Neuron (in vitro differentiated cells): ENCODE data around the gene PLXND1.
"Not testable (repeated sequence)": the region's sequence is repeated elsewhere in the genome, so short reads cannot be mapped to it uniquely, and the experiment has no call there.

Source experiments
- H2AFZ ChIP-seq: one replicate; pipeline ENCODE4 v1.6.1; 2013; ENCODE audit warnings: low read depth, mild to moderate bottlenecking, inconsistent platforms, low read length, moderate library complexity
- H3K27me3 ChIP-seq: one replicate; pipeline ENCODE4 v1.6.1; 2013; ENCODE audit warnings: low read length; ENCODE audit not compliant: insufficient read depth
- H3K36me3 ChIP-seq: one replicate; pipeline ENCODE4 v1.6.1; 2013; ENCODE audit warnings: low read length; ENCODE audit not compliant: insufficient read depth
- H3K4me1 ChIP-seq: one replicate; pipeline ENCODE4 v1.6.1; 2013; ENCODE audit warnings: low read length; ENCODE audit not compliant: insufficient read depth
- H3K4me3 ChIP-seq: 2 replicates; pipeline ENCODE4 v1.5.1; 2013; ENCODE audit warnings: mild to moderate bottlenecking, low read length, moderate library complexity
- H3K9me3 ChIP-seq: one replicate; pipeline ENCODE4 v1.6.1; 2013; ENCODE audit warnings: low read length

Gene PLXND1

GRCh38 chr3:129554356-129555152, 51.9 kb downstream of the PLXND1 start:
- peaks cover 10% of the 10 kb centered on the region for H3K4me1 ChIP-seq
- no peak overlapping the region for H2AFZ ChIP-seq
- no peak overlapping the region for H3K4me3 ChIP-seq
- no peaks in the 10 kb centered on the region for H3K9me3 ChIP-seq
- no peaks in the 10 kb centered on the region for H3K36me3 ChIP-seq
- no peaks in the 10 kb centered on the region for H3K27me3 ChIP-seq

GRCh38 chr3:129553719-129554118, 52.8 kb downstream of the PLXND1 start:
- H3K27me3 ChIP-seq = no peaks in the 10 kb centered on the region
- H3K9me3 ChIP-seq = no peaks in the 10 kb centered on the region
- H3K4me3 ChIP-seq = no peak overlapping the region
- H3K4me1 ChIP-seq = peaks cover 10% of the 10 kb centered on the region
- H2AFZ ChIP-seq = no peak overlapping the region
- H3K36me3 ChIP-seq = no peaks in the 10 kb centered on the region

- Histone ChIP-seq H3K4me1 (peaks cover 14% of the 10 kb centered on the region), H3K4me3 (no peak overlapping the region)
Measured at GRCh38 chr3:129553171-129553570, 53.3 kb downstream of the PLXND1 start.

GRCh38 chr3:129552287-129553050, 54.0 kb downstream of the PLXND1 start:
- no peaks in the 10 kb centered on the region for H3K9me3 ChIP-seq
- H3K4me3 ChIP-seq = no peak overlapping the region
- H3K27me3 ChIP-seq = no peaks in the 10 kb centered on the region
- no peak overlapping the region for H2AFZ ChIP-seq
- no peaks in the 10 kb centered on the region for H3K36me3 ChIP-seq
- H3K4me1 ChIP-seq = peaks cover 12% of the 10 kb centered on the region

More at GRCh38 chr3:129553171-129553570, 53.3 kb downstream of the PLXND1 start:
- Histone ChIP-seq H3K27me3 (no peaks in the 10 kb centered on the region), H3K9me3 (no peaks in the 10 kb centered on the region), H2AFZ (no peak overlapping the region), H3K36me3 (no peaks in the 10 kb centered on the region)

GRCh38 chr3:129549805-129550204, 56.7 kb downstream of the PLXND1 start:
- Histone ChIP-seq H2AFZ (no peak overlapping the region), H3K36me3 (no peaks in the 10 kb centered on the region), H3K9me3 (no peaks in the 10 kb centered on the region), H3K4me1 (peaks cover 4% of the 10 kb centered on the region), H3K4me3 (no peak overlapping the region), H3K27me3 (no peaks in the 10 kb centered on the region)

- Histone ChIP-seq H3K4me1 (peaks cover 4% of the 10 kb centered on the region), H3K27me3 (no peaks in the 10 kb centered on the region), H3K36me3 (no peaks in the 10 kb centered on the region), H3K9me3 (no peaks in the 10 kb centered on the region), H3K4me3 (no peak overlapping the region), H2AFZ (no peak overlapping the region)
Measured at GRCh38 chr3:129549006-129549800, 57.3 kb downstream of the PLXND1 start.

GRCh38 chr3:129548104-129548965, 58.1 kb downstream of the PLXND1 start:
- Histone ChIP-seq H3K36me3 (no peaks in the 10 kb centered on the region), H3K27me3 (no peaks in the 10 kb centered on the region), H3K4me3 (no peak overlapping the region), H2AFZ (no peak overlapping the region), H3K9me3 (no peaks in the 10 kb centered on the region), H3K4me1 (peaks cover 4% of the 10 kb centered on the region)

- H3K36me3 ChIP-seq = no peaks in the 10 kb centered on the region
Measured at GRCh38 chr3:129547241-129547640, 59.2 kb downstream of the PLXND1 start.

GRCh38 chr3:129545951-129546350, 60.5 kb downstream of the PLXND1 start:
- H3K4me1 ChIP-seq, H3K9me3 ChIP-seq: not testable (repeated sequence)

More at GRCh38 chr3:129547241-129547640, 59.2 kb downstream of the PLXND1 start:
- Histone ChIP-seq H3K4me3 (no peak overlapping the region), H3K27me3 (no peaks in the 10 kb centered on the region), H2AFZ (no peak overlapping the region), H3K9me3 (no peaks in the 10 kb centered on the region), H3K4me1 (peaks cover 4% of the 10 kb centered on the region)

GRCh38 chr3:129543999-129544398, 62.5 kb downstream of the PLXND1 start:
- no peaks in the 10 kb centered on the region for H3K9me3 ChIP-seq
- H3K4me3 ChIP-seq = no peak overlapping the region
- no peaks in the 10 kb centered on the region for H3K27me3 ChIP-seq
- peaks cover 4% of the 10 kb centered on the region for H3K4me1 ChIP-seq
- no peak overlapping the region for H2AFZ ChIP-seq
- no peaks in the 10 kb centered on the region for H3K36me3 ChIP-seq

More at GRCh38 chr3:129545951-129546350, 60.5 kb downstream of the PLXND1 start:
- not testable (repeated sequence) for H3K36me3 ChIP-seq, H2AFZ ChIP-seq, H3K27me3 ChIP-seq, H3K4me3 ChIP-seq

GRCh38 chr3:129543156-129543790, 63.2 kb downstream of the PLXND1 start, which contains the start of gene H1-8:
Gene H1-8 (plus strand): TSS chr3:129543175. CDS start chr3:129543219, 44 bp downstream.
- no peaks in the 10 kb centered on the region for H3K36me3 ChIP-seq
- H3K9me3 ChIP-seq = no peaks in the 10 kb centered on the region
- H2AFZ ChIP-seq = no peak within 1 kb of the TSS
- H3K27me3 ChIP-seq = no peaks in the 10 kb centered on the region
- H3K4me3 ChIP-seq = no peak within 1 kb of the TSS
- peaks cover 1% of the 10 kb centered on the region for H3K4me1 ChIP-seq

- Histone ChIP-seq H3K36me3 (no peaks in the 10 kb centered on the region), H3K4me1 (no peaks in the 10 kb centered on the region), H3K4me3 (no peak overlapping the region), H3K9me3 (no peaks in the 10 kb centered on the region), H3K27me3 (no peaks in the 10 kb centered on the region), H2AFZ (no peak overlapping the region)
Measured at GRCh38 chr3:129542747-129543146, 63.7 kb downstream of the PLXND1 start.
